ENCODE results near the gene ANGEL1. TPM values are rescaled to one million over a fixed set of nuclear protein-coding genes. Genes with fewer than 3 reads are reported as not detected.
A peak's percentile ranks its signal among the peaks of the same experiment; 100 is the strongest.

ANGEL1 gene
- total and polyA plus RNA-seq, 2 of the 8 experiments (the other 6 are each of a cell fraction or from before 2014, with no cell fraction given), result 26.8 to 27.2 TPM

DNA sequence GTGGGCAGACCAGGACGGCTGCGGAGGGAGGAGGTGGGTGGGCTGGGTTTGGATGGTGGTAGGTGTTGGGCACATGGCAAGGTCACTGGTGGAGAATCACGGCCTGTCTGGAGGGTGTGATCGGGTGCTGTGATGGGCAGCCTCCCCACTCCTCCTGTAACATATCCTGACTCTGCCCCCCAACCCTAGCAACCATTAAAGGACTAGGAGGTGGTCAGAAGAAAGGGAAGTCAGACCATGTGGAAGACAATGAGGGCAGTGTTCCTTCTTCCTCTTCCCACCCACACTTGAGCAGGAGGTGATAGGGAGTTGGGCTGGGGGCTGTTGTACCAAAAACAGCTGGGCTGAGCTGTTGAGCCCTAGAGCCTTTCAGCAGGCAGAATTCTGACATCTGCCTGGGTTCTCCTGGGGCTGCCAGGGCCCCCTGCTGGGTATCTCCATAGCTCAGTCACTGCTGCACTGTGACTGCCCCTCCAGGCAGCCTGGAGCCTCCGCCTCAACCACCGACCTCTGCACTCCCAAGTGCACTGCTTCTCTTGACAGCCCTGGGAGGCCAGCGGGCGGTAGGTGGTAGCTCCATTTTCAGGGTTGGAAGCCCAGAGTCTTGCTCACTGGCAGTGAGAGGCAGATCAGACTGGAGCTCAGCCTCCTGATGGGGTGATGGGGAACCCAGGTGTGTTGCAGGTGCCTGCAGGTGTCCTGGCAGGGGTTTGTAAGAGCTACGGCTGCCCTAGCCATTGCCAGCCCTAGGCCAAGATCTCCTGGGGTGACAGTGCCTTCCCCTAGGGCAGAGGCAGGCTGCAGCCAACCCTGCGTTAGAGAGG is 36.0 kb downstream of the ANGEL1 start:
- H3K18ac ChIP-seq (ENCODE audit: extremely low read depth, low read length), result no peak overlapping the region
- ChIA-PET CTCF (ENCODE audit: partially characterized antibody) (interaction anchor here (0.7 to 3.2 kb wide), 9 partner anchors 8 to 104 kb away, joined by 3 to 23 read pairs (median 3); no protein-coding TSS in a partner anchor), POLR2A (ENCODE audit: partially characterized antibody) (interaction anchor here (0.9 to 2.9 kb wide), 8 partner anchors 9 to 69 kb away, joined by 3 to 11 read pairs (median 6); partner anchors contain the start of genes ANGEL1 and VASH1)
- DNase-seq (ENCODE audit: low read depth in 1 of 2, low spot score in 2 of 2), result no peak
- no peaks in the 10 kb centered on the region for H4K20me1 ChIP-seq (replicated peaks in 1 of 2; ENCODE audit: control insufficient read depth in 1 of 2, insufficient read depth in 2 of 2, low read length in 2 of 2)
- H3K9ac ChIP-seq (replicated peaks in 1 of 4; ENCODE audit: extremely low read depth in 1 of 4, low read depth in 3 of 4, low read length in 3 of 4), result no peak overlapping the region; a peak in 1 of 7 replicates
- no peak for FAIRE-seq
- no peak overlapping the region for H3K56ac ChIP-seq (replicated peaks; ENCODE audit: insufficient read length, low read depth, low read length)
- H2BK5ac ChIP-seq (ENCODE audit: low read depth, low read length), result no peak overlapping the region
- H2BK15ac ChIP-seq (ENCODE audit: low read length), result no peak overlapping the region
- H3K79me2 ChIP-seq (ENCODE audit: control insufficient read depth in 1 of 2, insufficient read depth in 2 of 2, low read length in 2 of 2), result no peaks in the 10 kb centered on the region
- no peak overlapping the region for H3K23ac ChIP-seq (ENCODE audit: insufficient read length)
- H2BK12ac ChIP-seq (ENCODE audit: low read depth, low read length), result peak overlapping the region; percentile 23; the same call in 1 of the 2 replicates
- H3K4me3 ChIP-seq (ENCODE audit: extremely low read depth in 1 of 4, insufficient read depth in 2 of 4, low read depth in 3 of 4, low read length in 4 of 4), result no peak overlapping the region
- no peak overlapping the region for H3K14ac ChIP-seq (ENCODE audit: insufficient read length)
- H2AFZ ChIP-seq (ENCODE audit: low read length), result no peak overlapping the region
- no peaks in the 10 kb centered on the region for H3K23me2 ChIP-seq (ENCODE audit: low read depth, low read length)
- WGBS, 2 experiments (ENCODE audit: extremely low coverage in 1 of 2, insufficient coverage in 1 of 2, insufficient read length in 1 of 2, insufficient replicate concordance in 2 of 2, low coverage in 1 of 2, low lambda C conversion rate in 2 of 2, missing lambda C conversion rate in 1 of 2), result 83% methylated on average over 10 of the region's 10 CpGs; no CpG with 5 or more reads in 1 of the 2 experiments
- H3K9me3 ChIP-seq (ENCODE audit: insufficient read depth in 2 of 2, low read depth in 1 of 2, low read length in 1 of 2), result no peaks in the 10 kb centered on the region
- H3K4me1 ChIP-seq (replicated peaks in 1 of 4; ENCODE audit: control insufficient read depth in 3 of 4, insufficient read depth in 4 of 4, low read length in 3 of 4), result peaks cover 0 to 18% (median 9%) of the 10 kb centered on the region in 4 experiments; a peak in 5 of 7 replicates
- TF ChIP-seq RAD21 (IDR thresholded peaks at IDR 0.05 in 1 of 2, conservative IDR thresholded peaks at IDR 0.05 in 1 of 2; ENCODE audit: low read depth in 2 of 2, low read length in 2 of 2) (0 out of 4 replicates have a peak, but pooled peaks of 1 of the 2 experiments have one; percentile 11), SP1 (IDR thresholded peaks at IDR 0.05; ENCODE audit: low read depth, low read length) (no peak)
- no peak overlapping the region for H3K4me2 ChIP-seq (ENCODE audit: insufficient read depth in 1 of 2, low read depth in 2 of 2, low read length in 2 of 2)
- H4K5ac ChIP-seq (ENCODE audit: insufficient read length, low read depth, low read length), result no peak overlapping the region
- H3K27me3 ChIP-seq (replicated peaks in 1 of 4; ENCODE audit: control insufficient read depth in 3 of 4, extremely low read depth in 1 of 4, insufficient read depth in 3 of 4, low read length in 3 of 4), result peaks cover 0 to 2% (median 0%) of the 10 kb centered on the region in 4 experiments; a peak in 2 of 7 replicates
- H3K27ac ChIP-seq (ENCODE audit: low read depth, low read length), result no peak overlapping the region
- no peaks in the 10 kb centered on the region for H3K36me3 ChIP-seq (ENCODE audit: control insufficient read depth in 2 of 4, insufficient read depth in 4 of 4, low read length in 3 of 4)
- no peak overlapping the region for H3K4ac ChIP-seq (replicated peaks; ENCODE audit: insufficient read length, low read depth, low read length)
- H2BK20ac ChIP-seq (ENCODE audit: low read length), result no peak overlapping the region
- H2BK120ac ChIP-seq (replicated peaks; ENCODE audit: low read depth, low read length), result no peak overlapping the region
- H4K91ac ChIP-seq (replicated peaks; ENCODE audit: insufficient read length, low read length), result no peak overlapping the region
- no peak overlapping the region for H2AK5ac ChIP-seq (ENCODE audit: low read depth, low read length)
- H3K79me1 ChIP-seq (ENCODE audit: low read depth, low read length), result no peaks in the 10 kb centered on the region
- no peak overlapping the region; the same call in 1 of the 2 replicates for H4K8ac ChIP-seq (ENCODE audit: extremely low read depth, insufficient read depth, low read length)

Measured in H1 (cell line).